GM21717 (cell line): ENCODE measurements around the gene CAMTA2.
A peak's percentile ranks its signal among the peaks of the same experiment; 100 is the strongest.

ENCODE experiments used
- ATAC-seq: cut with Tn5 transposase; IDR thresholded peaks from one replicate; pipeline ENCODE4 v1.9.1; 2021; ENCODE audit warnings: mild to moderate bottlenecking, moderate library complexity; ENCODE audit not compliant: unreplicated experiment

The CAMTA2 gene

GRCh38 chr17:4969047-4969550 is 18.4 kb downstream of the CAMTA2 start:
- ATAC-seq: no peak

DNA sequence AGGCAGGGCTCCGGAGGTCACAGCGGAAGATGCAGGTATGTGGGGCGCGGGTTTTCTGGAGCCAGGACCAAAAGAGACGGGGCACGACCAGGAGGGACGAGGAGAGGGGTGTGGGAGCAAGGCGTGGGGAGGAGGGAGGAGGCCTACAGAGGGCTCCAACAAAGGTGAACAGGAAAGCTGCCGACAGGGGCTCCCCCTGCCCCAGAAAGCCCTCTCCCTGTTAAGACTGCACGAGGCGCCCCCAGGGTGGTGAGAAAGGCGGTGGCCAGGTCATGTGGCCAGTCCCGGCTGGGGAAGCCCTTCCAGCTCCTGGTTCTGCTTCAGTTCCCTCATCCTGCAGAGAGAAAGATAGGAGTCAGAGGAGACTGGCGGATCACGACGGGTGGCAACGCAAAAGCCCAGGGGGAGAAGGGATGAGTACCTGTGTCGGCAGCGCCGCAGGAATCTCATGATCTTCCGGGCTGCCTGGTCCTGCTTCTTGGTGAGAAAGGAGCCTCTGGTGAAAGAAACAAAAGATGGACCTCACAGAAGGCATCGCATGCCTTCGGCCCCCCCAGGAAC is 18.9 kb downstream of the CAMTA2 start:
- no peak for ATAC-seq

DNA sequence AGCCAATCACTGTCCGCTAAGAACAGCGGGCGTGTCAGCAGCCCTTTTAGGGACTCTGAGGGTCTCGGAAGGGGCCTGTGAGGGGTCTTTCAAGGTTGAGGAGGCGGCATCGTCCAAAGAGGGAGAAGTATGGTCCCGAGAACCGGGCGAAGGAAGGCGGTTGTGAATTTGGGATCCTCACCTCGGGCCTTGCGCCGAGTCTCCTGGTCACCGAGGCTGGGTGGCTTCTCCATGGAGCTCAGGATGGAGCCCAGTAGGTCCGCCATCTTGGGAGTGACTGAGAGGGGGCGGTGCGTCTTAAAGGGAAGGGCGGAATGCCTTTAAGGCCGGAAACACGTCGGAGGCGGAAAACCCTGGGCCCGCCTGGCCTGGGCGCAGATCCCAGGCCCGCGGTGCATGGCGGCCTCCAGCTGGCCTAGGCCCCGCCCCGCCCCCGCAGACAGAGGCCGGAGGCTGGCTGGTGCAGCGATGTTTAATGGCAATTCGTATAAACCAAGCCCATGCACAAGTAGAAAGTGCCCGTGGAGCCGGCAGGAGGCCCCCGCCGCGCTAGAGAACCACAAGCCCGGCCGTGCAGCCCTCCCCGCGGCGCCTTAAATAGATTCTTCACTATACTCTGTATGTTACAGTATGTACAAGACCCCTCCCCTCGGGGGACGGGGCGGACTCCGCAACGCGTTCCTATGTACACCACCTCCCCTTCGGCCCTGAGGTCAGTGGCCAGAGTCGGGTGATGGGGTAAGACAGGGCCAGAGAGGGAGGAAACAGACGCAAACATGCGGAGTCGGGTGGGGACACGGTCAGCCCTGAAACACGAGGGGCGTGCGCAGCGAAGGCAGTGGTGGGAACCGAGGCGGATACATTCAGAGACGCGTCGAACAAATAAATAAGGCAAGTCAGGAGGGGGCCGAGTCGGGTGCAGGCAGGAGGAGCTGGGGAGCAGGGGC is 19.7 kb downstream of the CAMTA2 start, which contains the start of gene SPAG7:
Gene SPAG7 (minus strand): TSS at position 279 of the 947 bp plus-strand sequence. CDS start 13 bp downstream, at position 266.
- ATAC-seq: peak; percentile 43

- ATAC-seq: peak; percentile 75
Measured at GRCh38 chr17:4966844-4967538, 20.5 kb downstream of the CAMTA2 start.

GRCh38 chr17:4965311-4965986 is 22.0 kb downstream of the CAMTA2 start:
- ATAC-seq: no peak

DNA sequence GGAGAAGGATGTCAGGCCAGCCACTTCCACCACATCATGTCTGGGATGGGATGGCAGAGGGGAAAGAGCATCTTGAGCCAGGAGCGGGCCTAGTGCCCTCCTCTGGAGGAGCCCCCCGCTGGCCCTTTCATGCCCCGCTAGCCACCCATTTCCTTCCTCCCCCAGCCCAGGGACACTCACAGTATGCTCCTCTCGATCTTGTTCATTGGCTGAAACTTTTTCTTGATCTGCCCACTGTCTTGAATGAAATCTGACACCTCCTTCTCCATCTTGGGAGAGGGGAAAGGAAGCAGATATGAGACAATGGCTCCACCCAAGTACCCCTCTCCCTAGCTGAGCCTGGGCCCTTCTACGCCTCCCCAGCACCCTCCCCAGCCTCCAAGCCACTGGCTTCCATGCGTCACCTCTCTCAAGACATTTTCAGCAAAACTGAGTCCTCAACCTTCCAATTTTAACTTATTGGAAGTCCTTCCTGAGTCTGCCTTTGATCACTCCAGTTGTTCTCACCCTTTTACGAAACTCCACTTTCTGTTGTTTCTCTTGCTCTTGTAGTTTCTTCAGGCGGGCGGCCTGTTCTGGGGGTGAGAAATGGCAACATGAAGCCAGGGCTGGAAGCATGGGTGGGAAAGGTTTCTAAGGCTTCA is 27.1 kb downstream of the CAMTA2 start:
- no peak for ATAC-seq

DNA sequence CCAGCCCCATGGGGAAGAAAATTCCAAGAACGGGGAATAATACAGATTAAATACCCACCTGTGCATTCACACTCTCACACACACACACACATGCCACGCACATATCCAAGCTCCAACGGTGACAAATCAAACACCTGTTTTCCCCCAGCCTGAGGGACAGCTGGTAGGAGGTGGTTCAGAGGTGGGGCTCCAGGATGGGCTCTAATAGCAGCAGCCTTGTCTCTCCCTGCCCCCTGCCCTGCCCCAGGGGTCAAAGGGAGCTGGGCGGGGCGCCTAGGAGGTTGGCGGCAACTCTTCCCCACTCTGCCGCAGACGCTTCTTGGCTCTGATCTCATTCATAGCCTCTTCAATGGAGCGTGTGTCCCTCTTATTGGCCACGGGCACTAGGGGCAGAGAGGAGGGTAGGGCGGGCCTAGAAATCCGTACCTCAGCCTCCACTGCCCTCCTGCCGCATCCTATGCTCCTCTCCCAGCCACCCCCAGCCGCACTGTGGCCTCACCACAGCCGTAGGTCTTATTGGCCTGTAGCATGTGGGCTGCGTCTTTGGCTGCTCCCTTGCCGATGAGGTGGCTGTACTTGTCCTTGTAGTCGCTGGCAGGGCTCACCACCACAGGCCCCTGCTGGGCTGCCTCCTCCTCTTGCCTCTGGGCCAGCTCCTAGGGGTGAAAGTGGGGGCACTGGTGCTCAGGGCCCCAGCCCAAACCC is 28.1 kb downstream of the CAMTA2 start:
- ATAC-seq: no peak

GRCh38 chr17:4958102-4958501 is 29.4 kb downstream of the CAMTA2 start:
- ATAC-seq: no peak

GRCh38 chr17:4956493-4957061 is 30.9 kb downstream of the CAMTA2 start:
- ATAC-seq: no peak

DNA sequence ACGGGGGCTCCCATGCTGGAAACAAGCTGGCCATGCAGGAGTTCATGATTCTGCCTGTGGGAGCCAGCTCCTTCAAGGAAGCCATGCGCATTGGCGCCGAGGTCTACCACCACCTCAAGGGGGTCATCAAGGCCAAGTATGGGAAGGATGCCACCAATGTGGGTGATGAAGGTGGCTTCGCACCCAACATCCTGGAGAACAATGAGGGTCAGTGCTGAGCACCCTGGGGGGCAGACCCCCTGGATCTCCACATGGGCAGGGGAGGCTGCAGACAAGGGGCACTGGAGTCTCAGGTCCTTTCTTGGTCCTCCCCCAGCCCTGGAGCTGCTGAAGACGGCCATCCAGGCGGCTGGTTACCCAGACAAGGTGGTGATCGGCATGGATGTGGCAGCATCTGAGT is 32.4 kb downstream of the CAMTA2 start:
- ATAC-seq: no peak

DNA sequence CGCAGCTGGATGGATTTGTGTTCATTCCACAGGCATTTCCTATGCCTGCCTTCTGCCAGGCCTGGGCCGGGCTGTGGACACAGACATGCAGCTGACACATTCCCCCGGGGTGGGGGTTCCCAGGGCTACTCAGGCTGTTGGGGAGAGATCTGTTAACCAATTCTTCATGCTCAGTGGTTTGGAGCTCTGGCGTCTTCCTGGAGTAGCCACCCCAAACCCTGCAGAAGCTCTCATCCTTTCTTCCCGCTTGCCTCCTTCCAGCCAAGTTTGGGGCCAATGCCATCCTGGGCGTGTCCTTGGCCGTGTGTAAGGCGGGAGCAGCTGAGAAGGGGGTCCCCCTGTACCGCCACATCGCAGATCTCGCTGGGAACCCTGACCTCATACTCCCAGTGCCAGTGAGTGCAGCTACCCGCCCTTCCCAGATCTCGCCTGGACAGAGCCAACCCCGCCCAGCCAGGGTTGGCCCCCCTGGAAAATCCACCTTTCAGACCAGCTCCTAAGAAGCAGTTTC is 34.0 kb downstream of the CAMTA2 start:
- no peak for ATAC-seq

DNA sequence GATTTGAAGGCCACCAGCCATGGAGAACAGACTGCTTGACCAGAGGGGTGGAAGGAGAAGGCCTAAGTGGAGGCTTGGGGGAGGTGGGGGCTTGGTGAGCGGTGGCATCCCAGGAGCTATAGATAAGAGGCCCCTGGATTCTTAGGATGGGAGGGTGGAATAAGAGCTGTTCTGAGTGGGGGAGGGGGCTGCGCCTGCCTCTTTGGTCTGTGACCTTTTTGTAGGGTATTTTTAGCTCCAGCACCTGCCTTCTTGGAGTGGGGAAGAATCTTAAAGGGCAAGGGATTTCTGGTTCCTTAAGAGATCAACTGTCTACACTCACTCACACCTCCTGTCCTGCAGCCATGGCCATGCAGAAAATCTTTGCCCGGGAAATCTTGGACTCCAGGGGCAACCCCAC is 36.0 kb downstream of the CAMTA2 start:
- ATAC-seq: no peak

GRCh38 chr17:4950746-4951204 is 36.7 kb downstream of the CAMTA2 start, which contains the start of gene ENO3:
ENO3 (plus strand) TSS chr17:4951119; CDS start chr17:4951830, 711 bp downstream.
- no peak for ATAC-seq

DNA sequence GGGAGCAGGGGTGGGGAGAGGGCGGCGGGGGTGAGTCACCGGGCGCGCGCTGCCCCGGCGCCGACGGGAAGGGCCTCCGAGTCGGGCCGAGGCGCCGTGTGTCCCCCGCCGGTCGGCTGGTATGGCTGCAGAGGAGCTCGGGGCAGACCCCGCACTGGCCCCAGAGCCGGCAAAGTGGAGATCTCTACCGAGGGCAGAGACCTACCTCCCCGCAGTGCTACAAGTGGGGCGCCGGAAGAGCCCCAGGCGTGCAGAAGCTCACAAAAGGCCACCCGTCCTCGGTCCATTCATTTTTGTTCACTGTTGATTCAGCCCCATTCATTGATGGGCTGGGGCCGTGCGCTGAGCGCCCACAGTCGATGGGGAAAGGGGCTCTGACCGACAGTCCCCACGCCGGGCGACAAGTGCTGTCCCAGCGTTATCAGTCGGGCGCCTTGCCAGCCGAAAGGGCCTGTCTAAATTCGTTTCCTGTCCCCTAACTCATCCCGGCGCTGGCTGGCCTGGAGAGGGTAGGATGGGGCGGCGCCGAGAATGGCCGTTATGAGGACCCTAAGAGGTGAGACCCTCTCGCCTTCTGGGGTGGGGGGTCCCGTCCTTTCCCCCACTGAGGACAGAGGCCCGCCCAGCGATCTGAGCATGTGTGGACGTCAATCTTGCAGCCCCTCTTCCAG is 37.3 kb downstream of the CAMTA2 start:
- ATAC-seq: peak; percentile 0

GRCh38 chr17:4949321-4950074 is 38.0 kb downstream of the CAMTA2 start:
- peak; percentile 25 for ATAC-seq

DNA sequence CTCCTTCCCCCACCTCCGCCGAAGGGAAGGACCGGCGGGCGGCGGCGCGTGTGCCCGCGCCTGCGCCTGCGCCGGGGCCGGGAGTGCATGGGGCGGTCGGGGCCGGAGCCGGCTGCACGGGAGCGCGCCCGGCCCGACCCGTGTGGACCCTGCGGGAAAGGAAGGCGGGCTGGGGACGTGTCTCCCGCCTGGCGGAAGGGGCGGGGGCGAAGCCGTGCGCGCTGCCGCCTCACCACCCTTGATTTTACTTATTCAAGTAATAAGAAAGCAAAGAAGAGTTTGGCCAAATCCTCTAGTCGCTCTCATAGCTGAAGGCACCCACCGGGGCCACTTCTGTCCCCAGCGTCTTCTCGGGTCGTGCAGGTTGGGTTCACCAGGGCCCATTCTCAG is 38.5 kb downstream of the CAMTA2 start:
- ATAC-seq: peak; percentile 32

GRCh38 chr17:4948166-4948930 is 39.1 kb downstream of the CAMTA2 start, which contains the start of gene PFN1:
PFN1 (minus strand) TSS chr17:4948530; CDS start chr17:4948394, 136 bp downstream.
- no peak for ATAC-seq
